Measurements from ENCODE around the gene PTGER3.

Gene PTGER3

GRCh38 chr1:71047635-71048607 is at the start of gene PTGER3:
PTGER3 (minus strand) TSS chr1:71047816; CDS start chr1:71047577, 239 bp downstream.
- DNase-seq, result peak in 4 of 6 experiments; percentile 13 to 35 (median 24)

- DNase-seq, result no peak
Measured at GRCh38 chr1:71094913-71095312, 47.3 kb upstream of the PTGER3 start.

- no peak for DNase-seq
Measured at GRCh38 chr1:71093938-71094337, 46.3 kb upstream of the PTGER3 start.

GRCh38 chr1:71089536-71090270 is 42.1 kb upstream of the PTGER3 start:
- DNase-seq, result no peak

DNA sequence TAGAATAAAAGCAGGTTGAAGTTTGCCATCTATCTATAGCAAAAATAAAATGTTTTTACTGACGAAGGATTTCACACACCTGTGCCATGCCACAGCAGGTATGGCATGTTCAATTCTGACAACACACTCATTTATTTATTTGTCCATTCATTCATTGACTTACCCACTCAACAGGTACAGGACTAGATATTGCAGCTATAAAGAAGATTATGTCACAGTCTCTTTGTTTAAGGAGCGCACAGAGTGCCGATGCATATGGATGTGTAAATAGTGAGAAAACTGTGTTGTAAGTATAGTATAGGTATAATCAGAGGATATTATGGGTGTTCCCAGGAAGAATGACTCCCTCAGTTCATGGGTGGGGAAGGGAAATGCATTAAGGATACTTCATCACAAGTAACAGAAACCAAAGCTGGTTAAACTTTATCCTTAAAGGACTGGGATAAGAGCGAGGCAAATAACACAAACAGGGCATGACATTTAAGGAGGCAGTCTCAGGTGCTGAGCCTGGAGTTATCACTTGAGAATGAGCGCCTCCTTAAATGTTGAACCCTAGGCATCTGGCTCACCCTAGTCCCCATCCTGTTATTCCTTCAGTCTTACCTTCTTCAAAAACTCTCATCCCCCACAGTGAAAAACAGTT is 41.1 kb upstream of the PTGER3 start:
- no peak for DNase-seq

DNA sequence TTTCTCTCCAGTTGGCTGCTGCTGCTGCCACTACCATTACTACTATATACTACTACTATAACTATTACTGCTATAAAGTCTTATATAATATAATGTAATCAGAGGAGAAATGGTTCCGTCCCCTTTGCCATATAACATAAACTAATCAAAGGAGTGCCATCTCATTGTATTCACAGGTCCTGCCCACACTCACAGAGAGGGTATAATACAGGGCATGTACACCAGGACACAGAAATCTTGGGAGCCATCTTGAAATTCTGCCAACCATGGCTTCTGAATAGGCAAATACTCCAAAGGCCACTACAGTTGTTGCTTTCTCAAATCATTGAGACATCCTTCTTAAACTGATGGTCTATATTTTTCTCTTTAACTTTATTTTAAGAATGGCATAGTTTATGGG is 40.1 kb upstream of the PTGER3 start:
- no peak for DNase-seq

- no peak for DNase-seq
Measured at GRCh38 chr1:71087060-71087459, 39.4 kb upstream of the PTGER3 start.

- no peak for DNase-seq
Measured at GRCh38 chr1:71086331-71086730, 38.7 kb upstream of the PTGER3 start.

DNA sequence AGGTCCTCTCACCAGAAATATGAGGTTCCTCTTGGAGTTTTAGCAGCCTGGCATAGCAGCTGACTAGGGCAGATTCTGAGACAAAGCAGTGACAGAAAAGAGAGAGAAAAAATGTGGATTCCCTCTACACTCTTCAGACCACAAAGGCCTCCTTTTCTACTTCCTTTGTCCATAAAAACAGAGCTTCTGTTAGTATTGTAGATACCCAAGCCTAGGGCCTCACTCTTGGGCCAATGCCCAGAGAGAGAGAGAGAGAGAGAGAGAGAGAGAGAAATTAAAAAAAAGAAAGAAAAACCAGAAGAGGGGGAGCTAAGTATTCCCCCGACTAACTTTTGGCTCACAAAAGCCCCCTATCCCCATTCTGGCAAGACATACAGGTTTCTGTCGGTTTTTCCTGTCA is 35.7 kb upstream of the PTGER3 start:
- no peak for DNase-seq

DNA sequence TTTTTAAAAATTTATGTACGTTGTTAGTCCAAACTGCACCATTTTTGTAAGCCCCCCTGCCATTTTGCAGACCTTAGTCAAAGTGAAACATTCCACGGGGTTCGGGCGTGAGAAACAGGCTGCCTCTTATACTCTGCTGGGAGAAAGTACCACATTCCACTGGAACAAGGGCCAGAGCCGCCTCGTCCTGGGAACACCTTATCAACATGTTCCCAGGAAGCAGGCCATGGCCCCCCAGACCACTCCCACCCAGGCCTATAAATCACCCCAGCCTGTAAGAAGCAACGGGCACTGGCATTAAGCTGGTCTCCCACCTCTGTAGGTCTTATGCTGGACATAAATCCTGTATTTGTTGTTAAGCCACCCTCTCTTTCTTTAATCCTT is 34.1 kb upstream of the PTGER3 start:
- DNase-seq, result peak in 1 of 6 experiments; percentile 17

DNA sequence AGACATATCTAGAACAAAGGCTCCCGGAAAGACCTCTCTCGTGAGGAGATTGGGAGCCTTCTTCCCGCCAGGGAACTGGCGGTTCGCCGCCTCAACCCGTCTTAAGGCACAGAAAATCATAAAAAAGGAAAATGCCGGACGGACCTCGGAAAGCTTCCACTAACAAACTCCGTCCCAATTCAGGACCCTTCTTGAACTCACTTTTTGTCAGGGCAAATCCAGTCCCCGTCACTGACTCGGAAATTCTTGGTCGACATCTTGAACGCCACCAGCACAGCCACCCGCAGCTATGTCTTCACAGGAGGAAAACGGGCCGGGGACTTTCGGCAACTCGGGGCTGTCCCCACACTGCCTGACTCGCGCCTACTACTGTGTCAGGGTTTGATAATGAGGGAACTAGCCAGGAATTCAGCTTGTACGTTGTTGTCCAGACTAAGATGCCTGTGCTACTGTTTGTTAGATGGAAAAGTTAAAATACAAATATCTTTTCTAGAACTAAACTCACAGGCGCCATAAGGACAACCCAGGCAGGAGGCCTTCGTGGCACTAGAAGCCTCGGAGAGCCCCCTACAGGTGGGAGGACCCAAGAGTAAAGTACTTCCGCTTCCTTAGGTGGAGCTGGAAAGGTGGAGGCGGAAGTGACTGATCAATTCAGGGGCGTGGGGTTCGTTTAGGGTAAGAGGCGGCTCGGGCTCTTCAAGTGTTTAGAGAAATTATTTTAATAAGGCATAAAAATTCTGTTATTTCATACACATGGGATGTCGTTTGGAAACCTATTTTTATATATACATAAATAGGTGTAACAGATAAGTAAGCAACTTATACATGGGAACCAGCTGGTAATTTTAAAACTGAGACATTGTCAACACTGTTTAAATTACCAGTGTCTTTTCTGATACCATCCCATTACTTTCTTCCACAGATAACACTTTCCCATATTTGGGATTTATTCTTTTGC is 33.4 kb upstream of the PTGER3 start, which contains the start of gene ZRANB2:
TSS of gene ZRANB2 (minus strand) at position 297 of the 958 bp plus-strand sequence. CDS start at position 257, 40 bp downstream.
- DNase-seq, result peak; percentile 82 to 98 (median 92)

DNA sequence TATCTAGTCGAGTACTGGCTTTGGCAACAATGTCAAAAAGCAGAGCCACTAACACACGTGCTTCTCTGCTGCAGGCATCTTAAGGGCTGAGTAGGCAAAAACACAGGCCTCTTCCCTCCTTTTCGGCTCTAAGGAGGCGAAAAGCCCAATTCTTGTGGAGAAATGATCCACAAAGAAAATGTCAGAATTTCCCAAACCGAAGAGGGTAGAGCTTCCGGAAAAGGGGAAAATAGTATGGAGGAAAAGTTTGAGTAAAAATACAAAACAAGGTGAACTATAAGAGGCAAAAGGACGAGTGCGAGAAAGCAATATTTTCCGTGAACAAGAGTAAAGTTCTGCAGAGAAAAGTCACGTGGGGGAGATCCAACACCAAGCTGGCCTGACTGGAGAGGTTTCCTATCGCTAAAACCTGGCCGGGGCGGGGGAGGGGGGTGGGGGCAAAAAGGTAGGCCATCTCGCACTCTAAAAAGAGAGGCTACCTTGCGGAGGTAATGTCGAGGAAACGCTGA is 32.7 kb upstream of the PTGER3 start:
- peak in 2 of 6 experiments; percentile 13 to 37 for DNase-seq

DNA sequence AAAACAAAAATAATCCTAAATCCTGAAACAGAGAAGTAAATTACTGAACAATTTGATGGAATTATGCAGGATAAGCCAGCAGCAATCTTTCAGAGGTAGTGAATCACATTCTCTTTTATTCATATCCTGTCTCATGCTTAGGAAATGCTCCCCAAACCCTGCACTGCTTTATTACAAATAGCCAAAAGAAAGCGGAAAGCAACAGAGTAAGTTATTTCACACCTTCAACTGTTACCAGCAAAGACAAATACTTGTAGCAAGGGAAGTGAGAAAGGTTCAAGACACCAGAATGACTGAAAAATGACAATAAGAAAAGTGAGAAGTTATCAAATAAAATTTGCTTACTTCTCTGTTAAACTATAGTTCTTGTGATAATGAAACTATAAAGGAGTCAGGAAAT is 27.1 kb upstream of the PTGER3 start:
- no peak for DNase-seq

GRCh38 chr1:71072273-71072672 is 24.7 kb upstream of the PTGER3 start:
- DNase-seq, result no peak

DNA sequence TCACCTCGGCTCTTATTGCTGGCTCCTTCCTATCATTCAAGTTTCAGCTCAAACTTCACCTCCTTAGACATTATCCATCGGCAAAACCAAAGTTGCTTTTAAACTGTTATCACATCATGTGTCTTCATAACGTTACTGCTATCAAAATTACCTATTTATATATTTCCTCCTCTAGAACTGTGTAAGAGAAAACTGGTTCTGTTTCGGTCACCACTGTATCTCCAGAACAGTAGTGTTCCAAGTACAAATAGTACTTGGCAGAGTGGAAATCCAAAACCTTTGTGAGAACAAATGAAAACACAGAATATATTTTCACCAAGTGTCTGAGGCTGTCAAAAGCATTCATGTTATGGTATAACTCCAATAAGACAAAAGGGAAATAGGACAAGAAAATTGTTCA is 24.1 kb upstream of the PTGER3 start:
- no peak for DNase-seq

DNA sequence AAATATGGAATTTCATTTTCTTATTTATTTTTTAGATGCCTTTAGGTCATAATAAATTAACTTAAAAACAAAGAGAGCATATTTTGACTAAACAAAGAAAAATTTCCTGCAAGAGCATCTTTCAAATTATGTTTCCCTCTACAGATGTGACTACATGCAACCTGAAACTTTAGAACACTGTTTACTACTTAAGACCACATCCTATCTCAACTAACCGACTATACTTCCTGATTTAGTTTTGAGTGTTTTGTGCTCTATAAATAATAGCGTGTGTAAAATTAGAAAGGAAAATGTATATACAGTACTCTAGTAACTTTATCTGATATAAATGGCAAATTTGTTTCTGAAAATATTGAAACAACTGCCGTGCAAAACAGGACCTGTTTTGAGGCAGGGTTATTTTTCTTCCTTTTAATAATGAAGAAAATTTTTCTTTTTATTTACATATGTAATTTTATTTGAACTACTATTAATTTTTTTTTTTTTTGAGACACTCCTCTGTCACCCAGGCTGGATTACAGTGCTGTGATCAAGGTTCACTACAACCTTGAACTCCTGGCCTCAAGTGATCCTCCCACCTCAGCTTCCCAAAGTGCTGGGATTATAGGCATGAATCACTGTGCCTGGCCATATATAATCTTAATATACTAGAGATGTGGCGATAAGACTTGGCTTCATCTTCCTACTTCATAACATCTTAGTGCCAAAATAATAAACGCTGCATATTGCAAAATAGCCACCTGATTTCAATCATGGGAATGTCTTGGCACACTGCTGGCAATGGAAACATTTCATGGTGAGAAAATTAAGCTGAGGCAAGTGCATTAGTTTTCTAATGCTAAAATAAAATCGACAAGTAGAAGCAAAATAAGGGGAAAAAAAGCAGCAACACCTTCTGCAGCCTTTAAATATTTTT is 21.0 kb upstream of the PTGER3 start:
- no peak for DNase-seq

- no peak for DNase-seq
Measured at GRCh38 chr1:71054791-71055190, 7.2 kb upstream of the PTGER3 start.

- no peak for DNase-seq
Measured at GRCh38 chr1:71054281-71054731, 6.7 kb upstream of the PTGER3 start.

- DNase-seq, result no peak
Measured at GRCh38 chr1:71053758-71054157, 6.1 kb upstream of the PTGER3 start.

DNA sequence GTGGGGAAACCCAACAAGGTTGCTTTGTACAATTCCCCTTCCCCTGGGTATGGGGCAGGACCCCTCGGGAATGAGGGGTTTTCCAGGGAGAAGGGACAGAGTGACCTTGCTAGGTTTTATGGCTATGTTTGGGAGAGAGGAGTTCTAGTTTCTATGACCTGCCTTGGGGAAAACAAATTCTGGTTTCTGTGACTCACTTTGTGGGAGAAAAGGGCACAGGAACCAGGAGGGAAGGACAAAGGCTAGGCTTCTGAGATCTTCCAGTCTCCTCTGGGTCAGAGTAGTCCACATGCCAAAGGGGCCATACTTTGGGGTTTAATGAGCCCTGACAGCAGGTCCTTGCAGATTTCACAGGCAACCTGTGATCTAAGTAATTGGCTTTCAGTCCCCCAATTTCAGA is 5.5 kb upstream of the PTGER3 start:
- no peak for DNase-seq
